ENCODE measurements around the gene BRD1. TPM values are rescaled to one million over a fixed set of nuclear protein-coding genes. Genes with fewer than 3 reads are reported as not detected.
A peak's percentile ranks its signal among the peaks of the same experiment; 100 is the strongest.

Gene BRD1
- polyA plus RNA-seq, 3 donors, result 0.61 to 13.8 (median 0.86) TPM

DNA sequence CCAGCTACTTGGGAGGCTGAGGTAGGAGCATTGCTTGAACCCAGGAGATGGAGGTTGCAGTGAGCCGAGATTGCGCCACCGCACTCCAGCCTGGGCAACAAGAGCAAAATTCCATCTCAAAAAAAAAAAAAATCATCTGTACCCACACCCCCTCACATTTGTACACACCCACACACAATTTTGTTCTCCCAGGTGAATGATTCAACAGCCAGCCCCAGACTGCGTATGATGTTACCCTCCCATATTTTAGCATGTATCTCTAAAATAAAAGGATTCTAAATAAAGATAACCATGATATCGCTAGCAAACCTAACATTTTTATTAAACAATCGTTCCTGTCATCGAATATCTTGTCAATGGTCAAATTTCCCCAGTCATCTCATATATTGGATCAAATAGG, 65.8 kb downstream of the BRD1 start:
- TF ChIP-seq, protein P1, sequence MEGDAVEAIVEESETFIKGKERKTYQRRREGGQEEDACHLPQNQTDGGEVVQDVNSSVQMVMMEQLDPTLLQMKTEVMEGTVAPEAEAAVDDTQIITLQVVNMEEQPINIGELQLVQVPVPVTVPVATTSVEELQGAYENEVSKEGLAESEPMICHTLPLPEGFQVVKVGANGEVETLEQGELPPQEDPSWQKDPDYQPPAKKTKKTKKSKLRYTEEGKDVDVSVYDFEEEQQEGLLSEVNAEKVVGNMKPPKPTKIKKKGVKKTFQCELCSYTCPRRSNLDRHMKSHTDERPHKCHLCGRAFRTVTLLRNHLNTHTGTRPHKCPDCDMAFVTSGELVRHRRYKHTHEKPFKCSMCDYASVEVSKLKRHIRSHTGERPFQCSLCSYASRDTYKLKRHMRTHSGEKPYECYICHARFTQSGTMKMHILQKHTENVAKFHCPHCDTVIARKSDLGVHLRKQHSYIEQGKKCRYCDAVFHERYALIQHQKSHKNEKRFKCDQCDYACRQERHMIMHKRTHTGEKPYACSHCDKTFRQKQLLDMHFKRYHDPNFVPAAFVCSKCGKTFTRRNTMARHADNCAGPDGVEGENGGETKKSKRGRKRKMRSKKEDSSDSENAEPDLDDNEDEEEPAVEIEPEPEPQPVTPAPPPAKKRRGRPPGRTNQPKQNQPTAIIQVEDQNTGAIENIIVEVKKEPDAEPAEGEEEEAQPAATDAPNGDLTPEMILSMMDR (IDR thresholded peaks at IDR 0.05), result no peak
- H3K4me3 Mint-ChIP-seq, result no peak overlapping the region
- Histone ChIP-seq H3K4me2 (replicated peaks; ENCODE audit: extremely low read depth, low read length, poor library complexity, severe bottlenecking) (no peak overlapping the region), H3K4me3 (replicated peaks in 1 of 3; ENCODE audit: low read depth in 2 of 3, low read length in 3 of 3) (no peak overlapping the region), H3K9ac (ENCODE audit: insufficient read depth, low read length, poor library complexity, severe bottlenecking) (no peak overlapping the region), H3K4me1 (ENCODE audit: control insufficient read depth in 1 of 2, insufficient read depth in 2 of 2, low read length in 2 of 2) (peaks cover 12 to 14% of the 10 kb centered on the region in 2 donors), H3K9me3 (replicated peaks in 1 of 2; ENCODE audit: control insufficient read depth in 1 of 2, insufficient read depth in 1 of 2, low read length in 2 of 2) (peaks cover 2 to 15% of the 10 kb centered on the region in 2 donors), H3K27ac (ENCODE audit: low read depth in 1 of 2, low read length in 2 of 2) (no peak overlapping the region), H4K20me1 (ENCODE audit: insufficient read depth, low read length) (no peaks in the 10 kb centered on the region), H3K79me2 (ENCODE audit: insufficient read depth, low read length) (no peaks in the 10 kb centered on the region), H3K27me3 (ENCODE audit: control insufficient read depth in 2 of 2, insufficient read depth in 2 of 2, low read length in 2 of 2) (no peaks in the 10 kb centered on the region), H2AFZ (ENCODE audit: insufficient read depth, low read depth, low read length, poor library complexity, severe bottlenecking) (no peak overlapping the region), H3K36me3 (replicated peaks in 1 of 2; ENCODE audit: control insufficient read depth in 1 of 2, insufficient read depth in 2 of 2, low read length in 2 of 2) (no peaks in the 10 kb centered on the region)
- H3K9me3 Mint-ChIP-seq, result peaks cover 1 to 17% (median 9%) of the 10 kb centered on the region in 7 donors
- DNase-seq, result no peak
- no peaks in the 10 kb centered on the region for H3K36me3 Mint-ChIP-seq
- no peak overlapping the region for H3K27ac Mint-ChIP-seq
- WGBS (ENCODE audit: insufficient coverage), result no CpG with 5 or more reads among the region's 7 CpGs
- intact Hi-C loops (cut with micrococcal nuclease), result no loop called here
- peaks cover 0 to 6% (median 0%) of the 10 kb centered on the region in 3 donors for H3K27me3 Mint-ChIP-seq (ENCODE audit: low read depth in 3 of 3)
- H3K4me1 Mint-ChIP-seq, result peaks cover 17% of the 10 kb centered on the region

DNA sequence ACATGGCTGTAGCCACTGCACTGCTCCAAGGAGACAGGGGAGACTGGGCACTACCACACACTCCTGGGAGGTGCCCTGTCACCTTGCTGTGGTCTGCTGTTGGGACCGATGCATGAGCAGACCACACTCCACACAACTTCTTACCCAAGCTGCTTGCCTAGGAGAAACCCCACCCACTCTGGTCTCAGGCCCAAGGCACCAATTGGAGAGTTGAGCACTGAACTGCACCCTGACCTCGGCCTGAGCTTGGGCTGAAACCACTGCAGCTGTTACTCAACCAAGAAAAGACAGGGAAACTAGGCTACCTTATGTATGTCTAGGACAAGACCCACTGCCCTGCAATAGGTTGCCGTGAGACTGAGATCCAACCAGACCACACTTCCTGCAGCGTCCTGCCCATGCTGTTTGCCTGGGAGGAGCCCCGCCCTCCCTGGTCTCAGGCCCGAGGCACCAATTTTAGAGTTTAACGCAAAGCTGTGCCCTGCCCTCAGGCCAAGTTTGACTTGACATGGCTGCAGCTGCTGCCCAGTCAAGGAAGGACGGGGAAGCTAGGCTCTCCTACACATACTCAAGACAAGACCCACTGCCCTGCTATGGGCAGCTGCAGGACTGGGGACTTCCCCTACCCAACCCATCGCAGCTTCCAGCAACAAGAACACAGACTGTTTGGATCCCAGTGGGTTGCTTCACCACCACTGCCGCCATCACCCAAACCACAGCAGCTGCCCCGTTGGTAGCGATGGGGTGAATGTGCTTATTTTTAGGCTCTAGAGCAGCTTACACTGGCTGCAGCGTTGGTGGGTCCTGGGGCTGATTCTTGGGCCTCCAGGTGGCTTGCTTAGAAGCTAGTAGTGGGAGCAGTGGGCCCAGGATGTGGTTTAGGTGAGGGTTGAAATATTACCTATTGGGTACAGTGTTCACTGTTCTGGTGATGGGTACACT, 66.8 kb downstream of the BRD1 start:
- peak overlapping the region in 1 of 7 donors; percentile 46 for H3K27ac Mint-ChIP-seq
- intact Hi-C loops (cut with micrococcal nuclease), result no loop called here
- peaks cover 0 to 11% (median 2%) of the 10 kb centered on the region in 7 donors for H3K9me3 Mint-ChIP-seq
- peak in 2 of 3 donors; percentile 11 to 20 for DNase-seq
- Histone ChIP-seq H3K4me3 (replicated peaks in 1 of 3; ENCODE audit: low read depth in 2 of 3, low read length in 3 of 3) (peak overlapping the region in 1 of 3 experiments; percentile 39), H3K36me3 (replicated peaks in 1 of 2; ENCODE audit: control insufficient read depth in 1 of 2, insufficient read depth in 2 of 2, low read length in 2 of 2) (no peaks in the 10 kb centered on the region), H3K27ac (ENCODE audit: low read depth in 1 of 2, low read length in 2 of 2) (no peak overlapping the region), H4K20me1 (ENCODE audit: insufficient read depth, low read length) (no peaks in the 10 kb centered on the region), H2AFZ (ENCODE audit: insufficient read depth, low read depth, low read length, poor library complexity, severe bottlenecking) (peak overlapping the region; percentile 61), H3K4me2 (replicated peaks; ENCODE audit: extremely low read depth, low read length, poor library complexity, severe bottlenecking) (peak overlapping the region; percentile 57), H3K9ac (ENCODE audit: insufficient read depth, low read length, poor library complexity, severe bottlenecking) (peak overlapping the region; percentile 35), H3K9me3 (replicated peaks in 1 of 2; ENCODE audit: control insufficient read depth in 1 of 2, insufficient read depth in 1 of 2, low read length in 2 of 2) (peaks cover 0 to 6% of the 10 kb centered on the region in 2 donors), H3K27me3 (ENCODE audit: control insufficient read depth in 2 of 2, insufficient read depth in 2 of 2, low read length in 2 of 2) (no peaks in the 10 kb centered on the region), H3K4me1 (ENCODE audit: control insufficient read depth in 1 of 2, insufficient read depth in 2 of 2, low read length in 2 of 2) (peaks cover 12 to 14% of the 10 kb centered on the region in 2 donors), H3K79me2 (ENCODE audit: insufficient read depth, low read length) (no peaks in the 10 kb centered on the region)
- H3K27me3 Mint-ChIP-seq (ENCODE audit: low read depth in 3 of 3), result peaks cover 0 to 4% (median 1%) of the 10 kb centered on the region in 3 donors
- H3K4me3 Mint-ChIP-seq, result peak overlapping the region in 1 of 2 donors; percentile 67
- peaks cover 17% of the 10 kb centered on the region for H3K4me1 Mint-ChIP-seq
- 7% methylated on average over 10 of the region's 13 CpGs for WGBS (ENCODE audit: insufficient coverage)
- TF ChIP-seq, protein P1 (IDR thresholded peaks at IDR 0.05), result no peak
- no peaks in the 10 kb centered on the region for H3K36me3 Mint-ChIP-seq

All from CD14-positive monocyte (primary cell).